Mucosa of descending colon (tissue), 3 donors: Measurements from ENCODE around the gene ASCL5. TPM values are rescaled to one million over a fixed set of nuclear protein-coding genes. Genes with fewer than 3 reads are reported as not detected.

Experiments used
- ATAC-seq: fragments of 200-7000 bp; cut with Tn5 transposase; one replicate; pipeline ENCODE4 v1.9.1; 2020; ENCODE audit warnings: mild to moderate bottlenecking, moderate library complexity
- DNase-seq, 3 donors: peaks; one replicate each; pipeline ENCODE4 v3.0.0-alpha.2; 2020
- H3K36me3 ChIP-seq: fragments of 200-600 bp; one replicate; pipeline ENCODE4 v1.8.0; 2021; ENCODE audit warnings: low read depth, mild to moderate bottlenecking
- H3K4me1 ChIP-seq: fragments of 200-600 bp; one replicate; pipeline ENCODE4 v1.8.0; 2021; ENCODE audit warnings: low read depth, mild to moderate bottlenecking
- H3K4me3 ChIP-seq: fragments of 200-600 bp; one replicate; pipeline ENCODE4 v1.8.0; 2021; ENCODE audit warnings: mild to moderate bottlenecking
- H3K9me3 ChIP-seq: fragments of 200-600 bp; one replicate; pipeline ENCODE4 v1.8.0; 2021; ENCODE audit warnings: mild to moderate bottlenecking
- intact Hi-C, 2 donors: fragments of 100-400 bp; cut with DNase I in 1 of 2; cut with micrococcal nuclease in 1 of 2; formaldehyde crosslinking; loops; one replicate each; pipeline versions ENCODE4 v1.11.0 to v1.11.1; 2022; cut with DNase I, micrococcal nuclease
- total RNA-seq, 3 donors: library from RNA; stranded (reverse); fragmentation: NEBNext Ultra II Directional in 2 of 3; extraction: Animal tissue kit (Norgen Biotek cat#: 25700) in 2 of 3; gene quantifications; one replicate each; pipeline versions ENCODE4 v1.2.1 to v1.2.4, GENCODE V29; 2021 to 2023
- TF ChIP-seq, protein P1 (sequence below): fragments of 200-600 bp; IDR thresholded peaks from one replicate; pipeline ENCODE4 v1.8.0; 2022; ENCODE audit warnings: antibody characterized with exemption, mild to moderate bottlenecking
- donor health status: DM: no; HTN: no; CAD: no; lungs with moderate emphysema.
- donor health status: DM: no; HTN: no; CAD: no.
- donor health status: DM: no; HTN: yes; CAD: no.

ASCL5 gene
- total RNA-seq, 3 donors from 2014 or later = not detected

DNA sequence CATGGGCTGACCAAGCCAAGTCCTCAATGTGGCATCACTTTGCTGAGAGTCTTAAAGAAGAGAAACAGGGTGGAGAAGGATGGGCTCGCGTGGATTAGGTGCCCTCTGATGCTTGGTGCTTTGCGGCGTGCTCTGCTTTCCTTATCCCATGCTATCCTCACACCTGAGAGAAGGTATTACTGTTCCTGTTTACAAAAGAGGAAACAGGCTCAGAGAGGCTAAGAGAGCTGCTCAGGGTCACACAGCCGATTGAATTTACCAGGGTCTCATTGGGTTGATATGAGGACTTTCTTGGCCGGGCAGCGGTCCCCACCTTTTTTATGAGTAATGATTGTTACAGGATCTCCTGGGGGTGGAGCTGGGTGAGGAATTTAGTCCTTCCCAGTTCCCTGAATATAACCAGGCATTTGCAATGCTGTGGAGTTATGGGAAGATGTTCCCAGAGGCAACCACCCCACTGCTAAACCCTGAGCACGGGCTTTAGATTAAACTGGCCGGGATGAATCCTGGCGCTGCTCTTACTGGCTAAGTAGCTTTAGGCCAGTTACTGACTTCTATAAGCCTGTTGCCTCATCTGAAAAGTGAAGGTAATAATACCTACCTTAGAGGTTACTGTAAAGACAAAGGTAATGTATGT is 4.5 kb downstream of the ASCL5 start:
- no peaks in the 10 kb centered on the region for H3K4me1 ChIP-seq
- no peak for DNase-seq
- no peak for ATAC-seq
- H3K36me3 ChIP-seq = no peaks in the 10 kb centered on the region
- H3K9me3 ChIP-seq = no peaks in the 10 kb centered on the region
- H3K4me3 ChIP-seq = no peak overlapping the region
- intact Hi-C loops = no loop called here
- TF ChIP-seq, protein P1, sequence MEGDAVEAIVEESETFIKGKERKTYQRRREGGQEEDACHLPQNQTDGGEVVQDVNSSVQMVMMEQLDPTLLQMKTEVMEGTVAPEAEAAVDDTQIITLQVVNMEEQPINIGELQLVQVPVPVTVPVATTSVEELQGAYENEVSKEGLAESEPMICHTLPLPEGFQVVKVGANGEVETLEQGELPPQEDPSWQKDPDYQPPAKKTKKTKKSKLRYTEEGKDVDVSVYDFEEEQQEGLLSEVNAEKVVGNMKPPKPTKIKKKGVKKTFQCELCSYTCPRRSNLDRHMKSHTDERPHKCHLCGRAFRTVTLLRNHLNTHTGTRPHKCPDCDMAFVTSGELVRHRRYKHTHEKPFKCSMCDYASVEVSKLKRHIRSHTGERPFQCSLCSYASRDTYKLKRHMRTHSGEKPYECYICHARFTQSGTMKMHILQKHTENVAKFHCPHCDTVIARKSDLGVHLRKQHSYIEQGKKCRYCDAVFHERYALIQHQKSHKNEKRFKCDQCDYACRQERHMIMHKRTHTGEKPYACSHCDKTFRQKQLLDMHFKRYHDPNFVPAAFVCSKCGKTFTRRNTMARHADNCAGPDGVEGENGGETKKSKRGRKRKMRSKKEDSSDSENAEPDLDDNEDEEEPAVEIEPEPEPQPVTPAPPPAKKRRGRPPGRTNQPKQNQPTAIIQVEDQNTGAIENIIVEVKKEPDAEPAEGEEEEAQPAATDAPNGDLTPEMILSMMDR = no peak

DNA sequence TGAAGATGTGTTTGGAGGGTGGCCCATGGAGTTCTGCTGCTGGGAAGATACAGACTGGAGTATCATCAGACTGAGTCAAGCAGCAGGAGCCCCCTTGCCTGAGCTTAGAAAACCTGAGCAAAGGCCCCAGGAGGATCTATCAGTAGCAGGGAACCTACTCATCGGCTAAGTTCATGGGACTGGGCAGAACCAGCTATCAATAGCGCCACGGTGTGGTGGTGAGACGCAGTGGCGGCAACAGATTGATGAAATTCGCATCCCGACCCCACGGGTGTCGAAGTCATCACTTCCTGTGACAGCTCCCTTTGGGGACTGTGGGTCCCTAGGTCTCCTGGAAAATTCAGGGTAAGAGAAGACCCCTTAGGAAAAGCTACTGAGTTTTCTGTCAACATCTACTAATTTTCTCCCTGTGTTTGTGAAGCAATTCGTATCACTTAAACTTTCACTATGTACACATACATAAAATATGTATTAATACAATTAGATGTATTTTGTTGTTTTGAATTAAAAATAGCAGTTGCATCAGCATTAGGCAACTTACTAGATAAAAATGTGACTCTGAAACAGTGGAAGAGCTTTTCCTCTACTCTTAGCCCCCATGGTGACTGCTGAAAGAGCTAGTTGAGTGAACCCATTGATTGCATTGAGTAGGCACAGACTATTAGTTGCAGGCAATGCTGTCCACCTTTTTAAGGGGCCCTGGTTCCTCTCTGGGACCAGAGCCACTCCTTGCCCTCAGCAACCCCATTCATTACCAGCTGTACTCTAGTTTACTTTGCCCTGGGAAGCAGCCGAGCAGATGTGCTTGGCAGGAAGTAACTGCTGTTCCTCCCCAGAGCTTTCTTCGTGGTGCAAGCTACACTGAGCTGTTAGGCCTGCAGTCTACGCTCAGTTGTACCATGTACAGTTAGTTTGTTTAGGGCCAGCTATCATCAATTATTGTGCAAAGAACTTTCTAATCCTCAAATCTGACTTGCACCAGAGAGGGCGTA is 7.5 kb downstream of the ASCL5 start:
- no peak overlapping the region for H3K4me3 ChIP-seq
- H3K36me3 ChIP-seq = no peaks in the 10 kb centered on the region
- ATAC-seq (peak; percentile 45), DNase-seq (peak in 2 of 3 donors; percentile 43 to 52)
- H3K4me1 ChIP-seq = peaks cover 7% of the 10 kb centered on the region
- H3K9me3 ChIP-seq = no peaks in the 10 kb centered on the region
- intact Hi-C loops = no loop called here
- TF ChIP-seq, protein P1 = peak; percentile 57

DNA sequence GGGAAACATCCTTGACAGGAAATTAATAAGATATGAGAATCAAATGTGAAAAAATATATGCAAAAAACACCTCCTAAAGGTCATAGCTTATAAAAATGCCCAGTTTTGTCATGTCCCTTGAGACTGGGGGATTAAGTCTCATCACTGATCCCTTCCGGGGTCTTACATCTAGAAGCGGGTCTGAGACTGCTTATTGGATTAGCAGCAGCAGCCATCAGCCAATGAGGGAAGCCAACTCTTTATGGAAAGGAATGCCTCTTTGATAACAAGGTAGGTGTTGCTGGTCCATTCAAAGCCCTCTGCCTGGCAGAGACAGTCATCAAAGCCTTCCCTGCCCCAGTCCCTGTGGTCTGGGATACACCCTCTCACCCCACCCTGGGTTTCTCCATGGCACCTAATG is 10.9 kb downstream of the ASCL5 start:
- TF ChIP-seq, protein P1 = no peak
- H3K4me3 ChIP-seq = no peak overlapping the region
- no peaks in the 10 kb centered on the region for H3K36me3 ChIP-seq
- intact Hi-C loops = no loop called here
- H3K9me3 ChIP-seq = no peaks in the 10 kb centered on the region
- peaks cover 8% of the 10 kb centered on the region for H3K4me1 ChIP-seq
- DNase-seq = no peak
- ATAC-seq = no peak

DNA sequence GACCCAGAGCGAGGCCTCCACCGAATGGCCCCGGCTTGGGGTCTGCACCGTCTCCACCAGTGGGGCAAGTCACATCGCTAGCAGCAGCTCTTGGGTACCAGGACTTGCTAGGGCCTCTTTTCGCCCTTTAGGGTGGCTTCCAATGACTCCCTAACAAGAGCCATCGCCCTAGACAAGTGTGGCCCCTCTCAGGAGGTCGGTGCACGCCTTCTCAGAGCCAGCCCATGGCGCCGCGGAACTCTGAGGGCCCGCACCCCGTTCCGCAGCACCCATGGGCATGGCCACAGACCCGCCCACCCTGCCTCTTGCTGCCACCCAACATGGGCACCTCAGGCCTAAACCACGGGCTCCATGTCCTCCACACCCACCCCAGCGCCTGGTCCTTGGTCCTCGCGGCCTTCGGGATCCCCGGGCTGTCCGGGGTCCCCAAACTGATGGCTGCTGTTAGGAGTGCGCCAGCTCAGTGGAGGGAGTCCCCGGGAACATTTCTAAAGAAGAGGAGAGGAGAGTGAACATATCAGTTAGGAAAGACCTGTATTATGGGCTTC is 11.5 kb downstream of the ASCL5 start:
- ATAC-seq (no peak), DNase-seq (no peak)
- TF ChIP-seq, protein P1 = no peak
- no peak overlapping the region for H3K4me3 ChIP-seq
- H3K4me1 ChIP-seq = peaks cover 8% of the 10 kb centered on the region
- H3K36me3 ChIP-seq = no peaks in the 10 kb centered on the region
- intact Hi-C loops = no loop called here
- no peaks in the 10 kb centered on the region for H3K9me3 ChIP-seq

DNA sequence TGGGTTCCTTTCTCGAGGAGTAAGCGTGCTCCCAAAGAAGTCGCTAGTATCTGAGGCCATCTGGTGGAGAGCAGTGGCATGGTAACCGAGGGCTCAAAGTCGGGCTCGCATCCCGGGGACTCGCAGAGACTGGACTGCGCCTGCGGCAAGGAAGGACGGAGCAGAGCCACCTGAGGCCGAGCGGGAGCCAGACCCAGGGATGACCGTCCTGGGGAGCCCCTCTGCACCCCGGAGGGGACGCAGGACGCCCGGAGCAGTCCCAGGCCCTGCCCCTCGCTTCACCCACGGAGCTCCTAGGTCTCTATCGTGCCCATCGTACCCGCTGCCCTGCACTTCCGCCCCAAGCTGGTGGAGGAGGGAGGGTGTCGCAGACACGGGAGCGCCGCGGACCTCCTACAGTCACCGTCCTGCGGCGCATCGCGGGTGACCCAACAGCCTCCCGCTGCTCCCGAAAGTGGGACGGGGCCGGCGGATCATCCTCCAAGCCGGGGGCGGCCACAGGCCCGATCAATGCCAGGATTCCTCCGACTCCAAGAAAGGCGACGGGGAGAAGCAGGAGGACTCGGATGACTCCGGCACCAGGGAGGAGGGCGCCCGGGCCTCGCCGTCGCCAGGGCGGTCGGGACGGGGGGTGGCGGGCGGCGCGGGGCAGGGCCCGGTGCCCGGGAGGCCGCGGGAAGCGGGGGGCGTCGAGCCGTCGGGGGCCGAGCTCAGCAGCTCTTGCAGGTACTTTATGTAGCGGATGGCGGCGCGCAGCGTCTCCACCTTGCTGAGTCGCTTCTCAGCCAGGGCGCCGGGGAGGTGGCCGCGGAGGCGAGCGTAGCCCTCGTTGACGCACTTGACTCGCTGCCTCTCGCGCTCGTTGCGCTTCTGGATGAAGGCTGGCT is 12.5 kb downstream of the ASCL5 start:
- TF ChIP-seq, protein P1 = peak; percentile 66
- peaks cover 8% of the 10 kb centered on the region for H3K4me1 ChIP-seq
- ATAC-seq = peak; percentile 97
- DNase-seq = peak; percentile 73 to 94 (median 90)
- H3K9me3 ChIP-seq = no peaks in the 10 kb centered on the region
- H3K36me3 ChIP-seq = no peaks in the 10 kb centered on the region
- intact Hi-C loops = loop anchor here in 1 of 2 donors (5.0 kb wide), 1 partner anchor 142 kb away; no protein-coding TSS in a partner anchor
- peak overlapping the region; percentile 9 for H3K4me3 ChIP-seq
